HL-60 (cell line): Measurements from ENCODE around the gene COLEC11.

ENCODE experiments used
- DNase-seq, 2 experiments: peaks; one replicate each; pipeline ENCODE4 v3.0.0-alpha.2; 2010 to 2020; ENCODE audit warnings: low read depth in 1 of 2, low spot score in 1 of 2
- H3K27ac ChIP-seq: fragments of 250-450 bp; sonication (Bioruptor Pico); replicated peaks from 2 replicates; pipeline ENCODE4 v1.5.1; 2020; ENCODE audit warnings: mild to moderate bottlenecking, moderate library complexity
- H3K27me3 ChIP-seq: fragments of 250-450 bp; sonication (Bioruptor Pico); 2 replicates; pipeline ENCODE4 v1.5.1; 2021; ENCODE audit warnings: mild to moderate bottlenecking, moderate library complexity; ENCODE audit not compliant: insufficient read depth, poor library complexity, severe bottlenecking
- H3K4me3 ChIP-seq: replicated peaks from 2 replicates; pipeline ENCODE4 v1.5.1; 2011; ENCODE audit warnings: mild to moderate bottlenecking, control low read depth, low read length; ENCODE audit not compliant: insufficient read depth
- CTCF ChIP-seq: IDR thresholded peaks from one replicate; pipeline ENCODE4 v1.5.1; 2011; ENCODE audit warnings: low read length, control low read depth, inconsistent platforms; ENCODE audit not compliant: insufficient read depth
- GABPA ChIP-seq: IDR thresholded peaks from 2 replicates; pipeline ENCODE4 v1.6.1; 2012; ENCODE audit warnings: low read depth
- POLR2AphosphoS5 ChIP-seq: IDR thresholded peaks from 2 replicates; pipeline ENCODE4 v1.6.1; 2012; ENCODE audit warnings: low read depth
- REST ChIP-seq: IDR thresholded peaks from 2 replicates; pipeline ENCODE4 v1.6.1; 2012; ENCODE audit warnings: low read depth; ENCODE audit not compliant: insufficient replicate concordance
- SPI1 ChIP-seq: IDR thresholded peaks from 2 replicates; pipeline ENCODE4 v1.6.1; 2012; ENCODE audit warnings: low read depth, mild to moderate bottlenecking, borderline replicate concordance

The COLEC11 gene

GRCh38 chr2:3670376-3670775 lies 75.5 kb downstream of the COLEC11 start:
- no peak overlapping the region for H3K27ac ChIP-seq
- H3K4me3 ChIP-seq: no peak overlapping the region
- H3K27me3 ChIP-seq: peaks cover 2% of the 10 kb centered on the region
- TF ChIP-seq POLR2AphosphoS5 (no peak), CTCF (no peak), REST (no peak), GABPA (no peak)
- no peak for DNase-seq

- Histone ChIP-seq H3K4me3 (no peak overlapping the region), H3K27me3 (peaks cover 2% of the 10 kb centered on the region), H3K27ac (no peak overlapping the region)
- no peak for DNase-seq
- TF ChIP-seq POLR2AphosphoS5: no peak
- TF ChIP-seq GABPA: no peak
- TF ChIP-seq SPI1: no peak
- TF ChIP-seq REST: no peak
- no peak for TF ChIP-seq CTCF
These were observed 76.0 kb downstream of the COLEC11 start for GRCh38 chr2:3670941-3671340.

- no peak for DNase-seq
- TF ChIP-seq CTCF (no peak), SPI1 (no peak)
- peaks cover 2% of the 10 kb centered on the region for H3K27me3 ChIP-seq
- H3K4me3 ChIP-seq: no peak overlapping the region
- no peak overlapping the region for H3K27ac ChIP-seq
These were observed 78.2 kb downstream of the COLEC11 start for GRCh38 chr2:3672861-3673678.
